Measurements from ENCODE around the gene LINC00632. TPM values are rescaled to one million over a fixed set of nuclear protein-coding genes. Genes with fewer than 3 reads are reported as not detected.

LINC00632 gene
- total and polyA plus RNA-seq, 4 experiments from 2014 or later = 0.26 to 16.2 (median 14.5) TPM; not detected in 1

GRCh38 chrX:140799216-140799615, 89.7 kb downstream of the LINC00632 start:
- H3K4me1 Mint-ChIP-seq = no peaks in the 10 kb centered on the region
- H3K27me3 Mint-ChIP-seq = no peaks in the 10 kb centered on the region
- H3K9me3 Mint-ChIP-seq = no peaks in the 10 kb centered on the region
- intact Hi-C loops (cut with micrococcal nuclease) = no loop called here
- ChIA-PET POLR2A (ENCODE audit: partially characterized antibody) (no interaction called here), CTCF (ENCODE audit: partially characterized antibody) (no interaction called here)
- Histone ChIP-seq H3K4me1 (ENCODE audit: insufficient read depth, low read length) (no peaks in the 10 kb centered on the region), H3K4me3 (ENCODE audit: low read length in 2 of 2) (no peak overlapping the region), H3K27me3 (ENCODE audit: insufficient read depth, low read length) (no peaks in the 10 kb centered on the region), H3K36me3 (ENCODE audit: insufficient read depth, low read length) (no peaks in the 10 kb centered on the region), H3K27ac (ENCODE audit: low read depth, low read length) (no peak overlapping the region), H3K9me3 (ENCODE audit: control insufficient read depth in 1 of 2, low read length in 2 of 2) (no peaks in the 10 kb centered on the region)
- no peak overlapping the region for H3K27ac Mint-ChIP-seq
- no peak overlapping the region for H3K4me3 Mint-ChIP-seq
- no peak for DNase-seq
- no peaks in the 10 kb centered on the region for H3K36me3 Mint-ChIP-seq

- intact Hi-C loops (cut with micrococcal nuclease) = no loop called here
- Histone ChIP-seq H3K27ac (ENCODE audit: low read depth, low read length) (no peak overlapping the region), H3K4me3 (ENCODE audit: low read length in 2 of 2) (no peak overlapping the region), H3K36me3 (ENCODE audit: insufficient read depth, low read length) (no peaks in the 10 kb centered on the region), H3K4me1 (ENCODE audit: insufficient read depth, low read length) (no peaks in the 10 kb centered on the region), H3K27me3 (ENCODE audit: insufficient read depth, low read length) (no peaks in the 10 kb centered on the region), H3K9me3 (ENCODE audit: control insufficient read depth in 1 of 2, low read length in 2 of 2) (no peaks in the 10 kb centered on the region)
- H3K4me3 Mint-ChIP-seq = no peak overlapping the region
- POLR2A ChIA-PET (ENCODE audit: partially characterized antibody) = no interaction called here
- peaks cover 0 to 15% (median 9%) of the 10 kb centered on the region in 8 donors for H3K9me3 Mint-ChIP-seq
- H3K27me3 Mint-ChIP-seq = no peaks in the 10 kb centered on the region
- DNase-seq = no peak
- H3K27ac Mint-ChIP-seq = no peak overlapping the region
- no peaks in the 10 kb centered on the region for H3K4me1 Mint-ChIP-seq
- H3K36me3 Mint-ChIP-seq = no peaks in the 10 kb centered on the region
- CTCF ChIA-PET (ENCODE audit: partially characterized antibody) = no interaction called here
Observed at GRCh38 chrX:140804292-140804691, 94.7 kb downstream of the LINC00632 start.

- Histone ChIP-seq H3K27me3 (ENCODE audit: insufficient read depth, low read length) (no peaks in the 10 kb centered on the region), H3K36me3 (ENCODE audit: insufficient read depth, low read length) (no peaks in the 10 kb centered on the region), H3K4me3 (ENCODE audit: low read length in 2 of 2) (no peak overlapping the region), H3K27ac (ENCODE audit: low read depth, low read length) (no peak overlapping the region), H3K4me1 (ENCODE audit: insufficient read depth, low read length) (no peaks in the 10 kb centered on the region), H3K9me3 (ENCODE audit: control insufficient read depth in 1 of 2, low read length in 2 of 2) (no peaks in the 10 kb centered on the region)
- intact Hi-C loops (cut with micrococcal nuclease) = no loop called here
- Mint-ChIP-seq H3K4me1 (no peaks in the 10 kb centered on the region), H3K9me3 (peaks cover 0 to 34% (median 14%) of the 10 kb centered on the region in 8 donors), H3K4me3 (no peak overlapping the region), H3K27me3 (no peaks in the 10 kb centered on the region), H3K36me3 (no peaks in the 10 kb centered on the region), H3K27ac (no peak overlapping the region)
- ChIA-PET POLR2A (ENCODE audit: partially characterized antibody) (no interaction called here), CTCF (ENCODE audit: partially characterized antibody) (no interaction called here)
- no peak for DNase-seq
Observed at GRCh38 chrX:140815868-140816267, 106.3 kb downstream of the LINC00632 start.

- no peak for DNase-seq
- POLR2A ChIA-PET (ENCODE audit: partially characterized antibody) = no interaction called here
- H3K27me3 Mint-ChIP-seq = no peaks in the 10 kb centered on the region
- no peaks in the 10 kb centered on the region for H3K4me1 ChIP-seq (ENCODE audit: insufficient read depth, low read length)
- no peak overlapping the region for H3K4me3 ChIP-seq (ENCODE audit: low read length in 2 of 2)
- CTCF ChIA-PET (ENCODE audit: partially characterized antibody) = no interaction called here
- peaks cover 2 to 7% (median 5%) of the 10 kb centered on the region in 4 donors for H3K4me1 Mint-ChIP-seq
- H3K27ac ChIP-seq (ENCODE audit: low read depth, low read length) = no peak overlapping the region
- H3K9me3 ChIP-seq (ENCODE audit: control insufficient read depth in 1 of 2, low read length in 2 of 2) = no peaks in the 10 kb centered on the region
- no peak overlapping the region for H3K27ac Mint-ChIP-seq
- intact Hi-C loops (cut with micrococcal nuclease) = no loop called here
- no peaks in the 10 kb centered on the region for H3K36me3 ChIP-seq (ENCODE audit: insufficient read depth, low read length)
- H3K9me3 Mint-ChIP-seq = peaks cover 0 to 15% (median 1%) of the 10 kb centered on the region in 8 donors
- no peak overlapping the region for H3K4me3 Mint-ChIP-seq
- no peaks in the 10 kb centered on the region for H3K27me3 ChIP-seq (ENCODE audit: insufficient read depth, low read length)
- no peaks in the 10 kb centered on the region for H3K36me3 Mint-ChIP-seq
Observed at GRCh38 chrX:140817943-140818342, 108.4 kb downstream of the LINC00632 start.

GRCh38 chrX:140821280-140821679, 111.7 kb downstream of the LINC00632 start:
- ChIA-PET CTCF (ENCODE audit: partially characterized antibody) (no interaction called here), POLR2A (ENCODE audit: partially characterized antibody) (no interaction called here)
- Mint-ChIP-seq H3K4me1 (peaks cover 2 to 9% (median 5%) of the 10 kb centered on the region in 4 donors), H3K27ac (no peak overlapping the region), H3K4me3 (no peak overlapping the region), H3K36me3 (no peaks in the 10 kb centered on the region), H3K9me3 (peaks cover 0 to 2% (median 0%) of the 10 kb centered on the region in 8 donors), H3K27me3 (no peaks in the 10 kb centered on the region)
- no peak for DNase-seq
- no peak overlapping the region for H3K4me3 ChIP-seq (ENCODE audit: low read length in 2 of 2)
- H3K36me3 ChIP-seq (ENCODE audit: insufficient read depth, low read length) = no peaks in the 10 kb centered on the region
- no peaks in the 10 kb centered on the region for H3K4me1 ChIP-seq (ENCODE audit: insufficient read depth, low read length)
- H3K27me3 ChIP-seq (ENCODE audit: insufficient read depth, low read length) = no peaks in the 10 kb centered on the region
- no peak overlapping the region for H3K27ac ChIP-seq (ENCODE audit: low read depth, low read length)
- H3K9me3 ChIP-seq (ENCODE audit: control insufficient read depth in 1 of 2, low read length in 2 of 2) = no peaks in the 10 kb centered on the region
- intact Hi-C loops (cut with micrococcal nuclease) = no loop called here

- H3K27ac ChIP-seq (ENCODE audit: low read depth, low read length) = no peak overlapping the region
- no peaks in the 10 kb centered on the region for H3K27me3 ChIP-seq (ENCODE audit: insufficient read depth, low read length)
- H3K4me1 ChIP-seq (ENCODE audit: insufficient read depth, low read length) = no peaks in the 10 kb centered on the region
- H3K27ac Mint-ChIP-seq = no peak overlapping the region
- CTCF ChIA-PET (ENCODE audit: partially characterized antibody) = no interaction called here
- no peak for DNase-seq
- intact Hi-C loops (cut with micrococcal nuclease) = no loop called here
- H3K4me1 Mint-ChIP-seq = peaks cover 2 to 9% (median 5%) of the 10 kb centered on the region in 4 donors
- H3K4me3 ChIP-seq (ENCODE audit: low read length in 2 of 2) = no peak overlapping the region
- POLR2A ChIA-PET (ENCODE audit: partially characterized antibody) = no interaction called here
- H3K4me3 Mint-ChIP-seq = no peak overlapping the region
- no peaks in the 10 kb centered on the region for H3K9me3 ChIP-seq (ENCODE audit: control insufficient read depth in 1 of 2, low read length in 2 of 2)
- H3K9me3 Mint-ChIP-seq = peaks cover 0 to 2% (median 0%) of the 10 kb centered on the region in 8 donors
- H3K27me3 Mint-ChIP-seq = no peaks in the 10 kb centered on the region
- no peaks in the 10 kb centered on the region for H3K36me3 Mint-ChIP-seq
- H3K36me3 ChIP-seq (ENCODE audit: insufficient read depth, low read length) = no peaks in the 10 kb centered on the region
Observed at GRCh38 chrX:140822184-140822583, 112.6 kb downstream of the LINC00632 start.

- ChIA-PET POLR2A (ENCODE audit: partially characterized antibody) (no interaction called here), CTCF (ENCODE audit: partially characterized antibody) (no interaction called here)
- Histone ChIP-seq H3K27ac (ENCODE audit: low read depth, low read length) (no peak overlapping the region), H3K27me3 (ENCODE audit: insufficient read depth, low read length) (no peaks in the 10 kb centered on the region), H3K4me1 (ENCODE audit: insufficient read depth, low read length) (no peaks in the 10 kb centered on the region), H3K4me3 (ENCODE audit: low read length in 2 of 2) (no peak overlapping the region), H3K9me3 (ENCODE audit: control insufficient read depth in 1 of 2, low read length in 2 of 2) (no peaks in the 10 kb centered on the region), H3K36me3 (ENCODE audit: insufficient read depth, low read length) (no peaks in the 10 kb centered on the region)
- Mint-ChIP-seq H3K4me1 (peaks cover 2 to 9% (median 5%) of the 10 kb centered on the region in 4 donors), H3K27me3 (no peaks in the 10 kb centered on the region), H3K36me3 (no peaks in the 10 kb centered on the region), H3K27ac (no peak overlapping the region), H3K4me3 (no peak overlapping the region), H3K9me3 (peaks cover 0 to 2% (median 0%) of the 10 kb centered on the region in 8 donors)
- intact Hi-C loops (cut with micrococcal nuclease) = no loop called here
- no peak for DNase-seq
Observed at GRCh38 chrX:140822861-140823260, 113.3 kb downstream of the LINC00632 start.

GRCh38 chrX:140836874-140837273, 127.3 kb downstream of the LINC00632 start:
- no peak overlapping the region for H3K4me3 Mint-ChIP-seq
- no peak overlapping the region for H3K27ac Mint-ChIP-seq
- no peaks in the 10 kb centered on the region for H3K27me3 ChIP-seq (ENCODE audit: insufficient read depth, low read length)
- no peaks in the 10 kb centered on the region for H3K9me3 ChIP-seq (ENCODE audit: control insufficient read depth in 1 of 2, low read length in 2 of 2)
- no peak overlapping the region for H3K4me3 ChIP-seq (ENCODE audit: low read length in 2 of 2)
- H3K36me3 Mint-ChIP-seq = no peaks in the 10 kb centered on the region
- H3K36me3 ChIP-seq (ENCODE audit: insufficient read depth, low read length) = no peaks in the 10 kb centered on the region
- intact Hi-C loops (cut with micrococcal nuclease) = no loop called here
- ChIA-PET CTCF (ENCODE audit: partially characterized antibody) (no interaction called here), POLR2A (ENCODE audit: partially characterized antibody) (no interaction called here)
- H3K4me1 Mint-ChIP-seq = peaks cover 0 to 1% (median 0%) of the 10 kb centered on the region in 4 donors
- no peak overlapping the region for H3K27ac ChIP-seq (ENCODE audit: low read depth, low read length)
- H3K9me3 Mint-ChIP-seq = no peaks in the 10 kb centered on the region
- no peak for DNase-seq
- H3K4me1 ChIP-seq (ENCODE audit: insufficient read depth, low read length) = no peaks in the 10 kb centered on the region
- H3K27me3 Mint-ChIP-seq = no peaks in the 10 kb centered on the region

Measured in CD4-positive, alpha-beta memory T cell (primary cell).